ENCODE data around the gene MARCO.

DNA sequence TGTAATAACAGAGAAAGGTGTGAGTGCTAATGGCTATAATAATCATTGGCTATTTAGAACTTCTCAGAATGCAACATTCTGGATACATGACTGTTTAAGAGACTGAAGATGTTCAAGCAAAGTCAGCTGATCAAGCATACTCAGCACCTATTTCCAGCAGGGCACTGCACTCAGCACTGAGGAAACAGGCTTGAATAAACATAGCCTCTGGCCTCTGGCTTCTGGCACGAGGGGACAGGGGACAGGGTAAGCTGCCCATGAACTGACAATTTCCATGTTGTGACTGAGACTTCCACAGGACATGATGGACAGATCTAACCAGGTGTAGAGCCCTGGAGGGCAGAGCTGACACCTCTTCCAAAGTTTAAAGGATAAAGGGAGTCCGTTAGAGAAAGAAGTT is 1.3 kb downstream of the MARCO start:
- no peak for TF ChIP-seq ZFP30 (CRISPR knock-in tag; IDR thresholded peaks at IDR 0.05)
- TF ChIP-seq, protein P1, sequence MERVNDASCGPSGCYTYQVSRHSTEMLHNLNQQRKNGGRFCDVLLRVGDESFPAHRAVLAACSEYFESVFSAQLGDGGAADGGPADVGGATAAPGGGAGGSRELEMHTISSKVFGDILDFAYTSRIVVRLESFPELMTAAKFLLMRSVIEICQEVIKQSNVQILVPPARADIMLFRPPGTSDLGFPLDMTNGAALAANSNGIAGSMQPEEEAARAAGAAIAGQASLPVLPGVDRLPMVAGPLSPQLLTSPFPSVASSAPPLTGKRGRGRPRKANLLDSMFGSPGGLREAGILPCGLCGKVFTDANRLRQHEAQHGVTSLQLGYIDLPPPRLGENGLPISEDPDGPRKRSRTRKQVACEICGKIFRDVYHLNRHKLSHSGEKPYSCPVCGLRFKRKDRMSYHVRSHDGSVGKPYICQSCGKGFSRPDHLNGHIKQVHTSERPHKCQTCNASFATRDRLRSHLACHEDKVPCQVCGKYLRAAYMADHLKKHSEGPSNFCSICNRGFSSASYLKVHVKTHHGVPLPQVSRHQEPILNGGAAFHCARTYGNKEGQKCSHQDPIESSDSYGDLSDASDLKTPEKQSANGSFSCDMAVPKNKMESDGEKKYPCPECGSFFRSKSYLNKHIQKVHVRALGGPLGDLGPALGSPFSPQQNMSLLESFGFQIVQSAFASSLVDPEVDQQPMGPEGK (CRISPR knock-in tag; IDR thresholded peaks at IDR 0.05; ENCODE audit: borderline replicate concordance) = no peak
- no peak for TF ChIP-seq BACH2 (CRISPR knock-in tag; IDR thresholded peaks at IDR 0.05; ENCODE audit: borderline replicate concordance)
- no peak for TF ChIP-seq CSDC2 (CRISPR knock-in tag; IDR thresholded peaks at IDR 0.05)

All from SK-N-SH treated with all-trans-retinoic acid at 6 μM for 48 hours (cell line).